ENCODE measurements around the gene FUOM. TPM values are rescaled to one million over a fixed set of nuclear protein-coding genes. Genes with fewer than 3 reads are reported as not detected.
A peak's percentile ranks its signal among the peaks of the same experiment; 100 is the strongest.

Gene FUOM
- total and polyA plus RNA-seq, 2 experiments from 2014 or later = 30.8 to 33.9 TPM

DNA sequence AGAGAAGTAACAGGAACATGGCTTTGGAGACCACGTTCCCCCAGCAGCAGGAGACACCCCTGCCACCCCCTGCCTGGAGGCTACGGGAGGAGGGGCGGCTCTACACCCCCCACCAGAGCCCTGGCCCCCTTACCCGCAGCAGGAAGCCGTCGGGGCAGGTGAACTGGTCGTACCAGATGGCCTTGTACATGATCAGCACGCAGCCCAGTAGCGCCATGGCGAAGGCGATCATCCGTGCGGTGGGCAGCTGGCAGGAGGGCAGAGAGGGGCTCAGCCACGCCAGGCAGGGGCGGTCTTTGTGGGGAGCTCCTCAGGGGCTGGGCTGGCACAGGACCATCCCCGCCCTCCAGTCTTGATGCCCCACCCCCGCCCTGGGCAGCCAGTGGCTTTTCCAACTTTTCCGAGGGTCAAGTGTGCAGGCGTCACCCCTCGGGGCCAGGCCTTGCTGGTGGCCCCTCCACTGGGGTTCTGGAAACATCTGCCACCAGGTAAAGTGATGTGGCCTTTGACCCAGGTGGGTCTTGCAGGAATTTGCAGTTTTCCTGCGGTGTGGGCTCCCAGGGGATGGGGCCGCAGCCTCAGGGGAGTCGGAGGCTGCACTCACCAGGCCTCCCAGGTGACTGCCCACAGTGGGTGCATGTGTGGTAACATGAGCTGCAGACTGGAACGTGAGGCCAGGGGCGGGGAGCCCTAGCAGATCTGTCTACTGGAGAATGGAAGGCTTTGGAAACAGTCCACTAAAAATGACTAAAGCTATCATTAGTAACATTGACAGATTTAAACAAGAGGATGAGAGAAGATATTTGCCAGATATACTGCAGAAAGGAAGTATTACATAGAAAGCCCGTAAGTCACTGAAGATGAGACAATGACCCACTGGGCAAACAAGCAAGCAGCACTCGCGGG, 30.8 kb downstream of the FUOM start (continued):
- TF ChIP-seq, protein P1, sequence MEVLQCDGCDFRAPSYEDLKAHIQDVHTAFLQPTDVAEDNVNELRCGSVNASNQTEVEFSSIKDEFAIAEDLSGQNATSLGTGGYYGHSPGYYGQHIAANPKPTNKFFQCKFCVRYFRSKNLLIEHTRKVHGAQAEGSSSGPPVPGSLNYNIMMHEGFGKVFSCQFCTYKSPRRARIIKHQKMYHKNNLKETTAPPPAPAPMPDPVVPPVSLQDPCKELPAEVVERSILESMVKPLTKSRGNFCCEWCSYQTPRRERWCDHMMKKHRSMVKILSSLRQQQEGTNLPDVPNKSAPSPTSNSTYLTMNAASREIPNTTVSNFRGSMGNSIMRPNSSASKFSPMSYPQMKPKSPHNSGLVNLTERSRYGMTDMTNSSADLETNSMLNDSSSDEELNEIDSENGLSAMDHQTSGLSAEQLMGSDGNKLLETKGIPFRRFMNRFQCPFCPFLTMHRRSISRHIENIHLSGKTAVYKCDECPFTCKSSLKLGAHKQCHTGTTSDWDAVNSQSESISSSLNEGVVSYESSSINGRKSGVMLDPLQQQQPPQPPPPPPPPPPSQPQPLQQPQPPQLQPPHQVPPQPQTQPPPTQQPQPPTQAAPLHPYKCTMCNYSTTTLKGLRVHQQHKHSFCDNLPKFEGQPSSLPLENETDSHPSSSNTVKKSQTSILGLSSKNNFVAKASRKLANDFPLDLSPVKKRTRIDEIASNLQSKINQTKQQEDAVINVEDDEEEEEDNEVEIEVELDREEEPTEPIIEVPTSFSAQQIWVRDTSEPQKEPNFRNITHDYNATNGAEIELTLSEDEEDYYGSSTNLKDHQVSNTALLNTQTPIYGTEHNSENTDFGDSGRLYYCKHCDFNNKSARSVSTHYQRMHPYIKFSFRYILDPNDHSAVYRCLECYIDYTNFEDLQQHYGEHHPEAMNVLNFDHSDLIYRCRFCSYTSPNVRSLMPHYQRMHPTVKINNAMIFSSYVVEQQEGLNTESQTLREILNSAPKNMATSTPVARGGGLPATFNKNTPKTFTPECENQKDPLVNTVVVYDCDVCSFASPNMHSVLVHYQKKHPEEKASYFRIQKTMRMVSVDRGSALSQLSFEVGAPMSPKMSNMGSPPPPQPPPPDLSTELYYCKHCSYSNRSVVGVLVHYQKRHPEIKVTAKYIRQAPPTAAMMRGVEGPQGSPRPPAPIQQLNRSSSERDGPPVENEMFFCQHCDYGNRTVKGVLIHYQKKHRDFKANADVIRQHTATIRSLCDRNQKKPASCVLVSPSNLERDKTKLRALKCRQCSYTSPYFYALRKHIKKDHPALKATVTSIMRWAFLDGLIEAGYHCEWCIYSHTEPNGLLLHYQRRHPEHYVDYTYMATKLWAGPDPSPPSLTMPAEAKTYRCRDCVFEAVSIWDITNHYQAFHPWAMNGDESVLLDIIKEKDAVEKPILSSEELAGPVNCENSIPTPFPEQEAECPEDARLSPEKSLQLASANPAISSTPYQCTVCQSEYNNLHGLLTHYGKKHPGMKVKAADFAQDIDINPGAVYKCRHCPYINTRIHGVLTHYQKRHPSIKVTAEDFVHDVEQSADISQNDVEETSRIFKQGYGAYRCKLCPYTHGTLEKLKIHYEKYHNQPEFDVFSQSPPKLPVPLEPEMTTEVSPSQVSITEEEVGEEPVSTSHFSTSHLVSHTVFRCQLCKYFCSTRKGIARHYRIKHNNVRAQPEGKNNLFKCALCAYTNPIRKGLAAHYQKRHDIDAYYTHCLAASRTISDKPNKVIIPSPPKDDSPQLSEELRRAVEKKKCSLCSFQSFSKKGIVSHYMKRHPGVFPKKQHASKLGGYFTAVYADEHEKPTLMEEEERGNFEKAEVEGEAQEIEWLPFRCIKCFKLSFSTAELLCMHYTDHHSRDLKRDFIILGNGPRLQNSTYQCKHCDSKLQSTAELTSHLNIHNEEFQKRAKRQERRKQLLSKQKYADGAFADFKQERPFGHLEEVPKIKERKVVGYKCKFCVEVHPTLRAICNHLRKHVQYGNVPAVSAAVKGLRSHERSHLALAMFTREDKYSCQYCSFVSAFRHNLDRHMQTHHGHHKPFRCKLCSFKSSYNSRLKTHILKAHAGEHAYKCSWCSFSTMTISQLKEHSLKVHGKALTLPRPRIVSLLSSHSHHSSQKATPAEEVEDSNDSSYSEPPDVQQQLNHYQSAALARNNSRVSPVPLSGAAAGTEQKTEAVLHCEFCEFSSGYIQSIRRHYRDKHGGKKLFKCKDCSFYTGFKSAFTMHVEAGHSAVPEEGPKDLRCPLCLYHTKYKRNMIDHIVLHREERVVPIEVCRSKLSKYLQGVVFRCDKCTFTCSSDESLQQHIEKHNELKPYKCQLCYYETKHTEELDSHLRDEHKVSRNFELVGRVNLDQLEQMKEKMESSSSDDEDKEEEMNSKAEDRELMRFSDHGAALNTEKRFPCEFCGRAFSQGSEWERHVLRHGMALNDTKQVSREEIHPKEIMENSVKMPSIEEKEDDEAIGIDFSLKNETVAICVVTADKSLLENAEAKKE (CRISPR knock-in tag; IDR thresholded peaks at IDR 0.05) = no peak
- TF ChIP-seq, protein P2, sequence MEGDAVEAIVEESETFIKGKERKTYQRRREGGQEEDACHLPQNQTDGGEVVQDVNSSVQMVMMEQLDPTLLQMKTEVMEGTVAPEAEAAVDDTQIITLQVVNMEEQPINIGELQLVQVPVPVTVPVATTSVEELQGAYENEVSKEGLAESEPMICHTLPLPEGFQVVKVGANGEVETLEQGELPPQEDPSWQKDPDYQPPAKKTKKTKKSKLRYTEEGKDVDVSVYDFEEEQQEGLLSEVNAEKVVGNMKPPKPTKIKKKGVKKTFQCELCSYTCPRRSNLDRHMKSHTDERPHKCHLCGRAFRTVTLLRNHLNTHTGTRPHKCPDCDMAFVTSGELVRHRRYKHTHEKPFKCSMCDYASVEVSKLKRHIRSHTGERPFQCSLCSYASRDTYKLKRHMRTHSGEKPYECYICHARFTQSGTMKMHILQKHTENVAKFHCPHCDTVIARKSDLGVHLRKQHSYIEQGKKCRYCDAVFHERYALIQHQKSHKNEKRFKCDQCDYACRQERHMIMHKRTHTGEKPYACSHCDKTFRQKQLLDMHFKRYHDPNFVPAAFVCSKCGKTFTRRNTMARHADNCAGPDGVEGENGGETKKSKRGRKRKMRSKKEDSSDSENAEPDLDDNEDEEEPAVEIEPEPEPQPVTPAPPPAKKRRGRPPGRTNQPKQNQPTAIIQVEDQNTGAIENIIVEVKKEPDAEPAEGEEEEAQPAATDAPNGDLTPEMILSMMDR (conservative IDR thresholded peaks at IDR 0.05; ENCODE audit: low read depth in 2 of 2) = no peak
- TF ChIP-seq JUNB (IDR thresholded peaks at IDR 0.05; ENCODE audit: unreplicated experiment) (no peak), POLR2AphosphoS5 (IDR thresholded peaks at IDR 0.05; ENCODE audit: low read depth) (no peak), EZH2phosphoT487 (IDR thresholded peaks at IDR 0.05; ENCODE audit: unreplicated experiment) (no peak), ZNF331 (CRISPR knock-in tag; IDR thresholded peaks at IDR 0.05; ENCODE audit: low read depth) (no peak)

DNA sequence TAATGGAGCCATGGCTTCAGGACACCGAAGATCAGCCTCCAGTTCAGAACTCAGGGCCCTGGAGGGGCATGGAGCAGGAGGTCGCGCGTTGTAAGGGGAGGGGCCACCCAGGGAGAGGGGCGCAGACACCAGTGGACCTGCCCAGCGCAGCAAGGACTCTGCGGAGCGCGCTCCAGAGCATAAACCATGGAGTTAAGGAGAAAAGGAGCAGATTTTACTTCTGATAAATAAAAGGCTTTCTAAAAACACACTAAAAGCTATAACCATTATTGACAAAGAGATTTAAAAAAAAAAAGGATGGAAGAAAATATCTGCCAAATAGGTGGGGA, 31.6 kb downstream of the FUOM start:
- H3K27me3 Mint-ChIP-seq (ENCODE audit: insufficient read depth, low read depth, poor library complexity) = peaks cover 53% of the 10 kb centered on the region
- peak overlapping the region; percentile 68 for H3K4me3 ChIP-seq
- peaks cover 60% of the 10 kb centered on the region for H3K27me3 ChIP-seq (ENCODE audit: insufficient read depth)

More for the DNA sequence above, 31.6 kb downstream of the FUOM start:
- peaks cover 17% of the 10 kb centered on the region for H3K4me1 ChIP-seq (ENCODE audit: insufficient read depth)
- no peaks in the 10 kb centered on the region for H4K20me1 ChIP-seq (replicated peaks; ENCODE audit: insufficient read depth)
- ATAC-seq (no peak), DNase-seq (ENCODE audit: low spot score) (no peak)
- no peak overlapping the region for H3K27ac ChIP-seq (ENCODE audit: low read depth)
- 0 out of 2 replicates have a peak, but pooled peaks cover 11% of the 10 kb centered on the region for H3F3A ChIP-seq (replicated peaks; ENCODE audit: low read depth)
- H3K4me2 ChIP-seq = peak overlapping the region; percentile 87
- no peaks in the 10 kb centered on the region for H3K9me2 ChIP-seq (ENCODE audit: insufficient read depth)
- H3K36me3 ChIP-seq (ENCODE audit: insufficient read depth) = no peaks in the 10 kb centered on the region
- peaks cover 19% of the 10 kb centered on the region for H3K4me1 Mint-ChIP-seq
- TF ChIP-seq EZH2 (IDR thresholded peaks at IDR 0.05; ENCODE audit: low read depth, unreplicated experiment) (peak; percentile 37), JUNB (IDR thresholded peaks at IDR 0.05; ENCODE audit: unreplicated experiment) (no peak), STAT1 (IDR thresholded peaks at IDR 0.05; ENCODE audit: unreplicated experiment) (no peak)
- H3K27ac Mint-ChIP-seq = no peak overlapping the region
- no peaks in the 10 kb centered on the region for H3K79me2 ChIP-seq (replicated peaks; ENCODE audit: insufficient read depth)
- peak overlapping the region; percentile 95 for H2AFZ ChIP-seq
- H3K9me3 Mint-ChIP-seq = peaks cover 2% of the 10 kb centered on the region; the same call in 2 of the 3 replicates
- peak overlapping the region; percentile 66 for H3K4me3 Mint-ChIP-seq
- no peaks in the 10 kb centered on the region; the same call in 2 of the 3 replicates for H3K36me3 Mint-ChIP-seq (ENCODE audit: low read depth)

All from GM23338 (cell line).